HG03460 (cell line): Measurements from ENCODE around the gene PCP2.

ENCODE experiments used
- ATAC-seq: cut with Tn5 transposase; IDR thresholded peaks from one replicate; pipeline ENCODE4 v1.9.1; 2021; ENCODE audit not compliant: unreplicated experiment

PCP2 gene

DNA sequence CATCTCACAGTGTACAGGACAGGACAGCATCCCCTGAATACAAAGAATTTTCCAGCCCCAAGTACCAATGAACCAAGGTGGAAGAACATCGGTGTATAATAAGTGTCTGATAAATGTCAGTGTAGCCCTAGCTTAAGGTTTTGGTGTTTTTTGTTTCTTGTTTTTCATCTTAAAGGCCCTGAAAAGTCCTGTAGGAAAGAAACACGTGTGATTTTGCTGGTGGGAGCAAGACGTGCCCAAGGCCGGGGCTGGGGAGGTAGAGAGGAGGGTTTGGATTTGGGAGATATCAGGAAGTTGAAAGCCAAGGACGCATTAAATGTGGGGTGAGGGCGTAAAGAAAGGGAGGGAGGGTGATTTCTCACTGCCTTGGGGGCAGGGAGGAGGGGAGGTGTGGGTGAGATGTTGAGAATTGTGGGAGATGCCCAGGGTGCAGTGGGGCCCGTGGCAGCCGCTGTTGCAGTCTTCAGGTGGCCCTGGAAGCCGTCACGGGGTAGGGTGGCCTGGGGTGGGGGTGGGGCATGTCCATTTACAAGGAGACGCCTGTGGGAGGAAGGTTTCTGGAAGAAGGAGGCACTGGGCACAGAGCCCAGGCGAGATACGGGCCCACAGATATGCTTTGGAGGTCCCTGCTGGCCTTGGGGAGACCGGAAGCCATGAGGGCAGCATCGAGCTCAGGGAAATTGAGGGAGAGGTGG, 31.1 kb downstream of the PCP2 start:
- no peak for ATAC-seq

- no peak for ATAC-seq
Measured at GRCh38 chr19:7600721-7601120, 32.8 kb downstream of the PCP2 start.

GRCh38 chr19:7598180-7598579, 35.3 kb downstream of the PCP2 start:
- ATAC-seq: no peak

GRCh38 chr19:7597689-7598088, 35.8 kb downstream of the PCP2 start:
- no peak for ATAC-seq

- ATAC-seq: no peak
Measured at GRCh38 chr19:7596211-7596937, 37.1 kb downstream of the PCP2 start.

GRCh38 chr19:7595466-7596133, 37.9 kb downstream of the PCP2 start, which contains the start of gene CAMSAP3:
CAMSAP3 (plus strand) TSS chr19:7595863; CDS start chr19:7596003, 140 bp downstream.
- ATAC-seq: no peak

DNA sequence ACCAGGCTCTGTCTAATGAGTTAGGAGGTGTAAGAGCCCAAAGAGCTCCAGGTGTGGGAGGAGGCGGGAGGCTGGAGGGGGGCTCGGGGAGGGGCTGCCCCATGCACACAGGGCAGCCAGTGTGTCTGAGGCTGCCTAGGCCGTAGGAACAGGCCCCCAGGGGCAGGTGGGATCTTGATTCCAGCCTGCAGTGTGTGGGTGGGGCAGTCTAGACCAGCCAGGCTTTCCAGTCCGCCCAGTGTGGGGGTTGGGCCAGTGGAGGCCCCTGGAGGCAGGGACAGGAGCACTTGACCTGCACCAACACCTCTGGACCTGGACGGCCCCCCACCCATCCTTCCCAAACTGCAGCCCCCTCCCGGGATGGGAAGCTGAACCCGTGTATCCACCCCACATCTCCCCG, 43.3 kb downstream of the PCP2 start:
- ATAC-seq: no peak

DNA sequence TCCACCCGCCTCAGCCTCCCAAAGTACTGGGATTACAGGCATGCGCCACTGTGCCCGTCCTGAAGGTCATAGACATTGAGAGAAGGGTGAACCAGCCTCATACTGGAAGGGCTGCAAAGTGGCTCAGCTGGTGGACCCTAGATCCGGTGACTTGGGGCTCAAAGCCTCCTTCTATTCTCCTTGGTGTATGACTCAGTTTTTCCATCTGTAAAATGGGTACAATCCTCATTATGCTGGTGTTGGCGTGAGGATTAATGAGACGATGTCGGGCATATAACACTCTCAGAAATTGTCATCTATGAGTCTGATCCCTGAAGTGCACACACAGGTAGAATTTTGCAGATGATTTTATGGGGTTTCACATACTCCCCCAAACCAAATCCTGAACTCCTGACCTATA, 43.7 kb downstream of the PCP2 start:
- ATAC-seq: no peak

DNA sequence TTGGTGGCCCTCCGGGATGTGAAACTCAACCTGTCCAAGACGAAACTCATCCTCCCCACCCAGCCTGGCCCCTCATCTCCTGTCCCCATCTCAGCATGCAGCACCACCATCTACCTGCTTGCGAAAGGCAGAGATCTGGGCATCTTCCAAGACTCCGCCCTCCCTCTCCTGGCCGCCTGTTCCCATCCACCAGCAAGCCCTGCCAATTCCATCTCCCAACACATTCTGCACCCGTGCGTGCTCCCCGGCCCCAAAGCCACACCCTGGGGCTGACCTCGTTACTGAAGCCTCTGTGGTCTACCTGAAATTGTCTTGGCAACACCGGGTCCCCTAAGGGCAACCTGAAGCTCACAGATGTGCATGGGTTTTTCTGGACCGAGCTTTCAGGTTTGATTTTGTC, 51.1 kb downstream of the PCP2 start:
- no peak for ATAC-seq
